GM13976 (cell line): ENCODE measurements around the gene ZNF503.

Experiments used
- DNase-seq: peaks from one replicate; pipeline ENCODE4 v3.0.0; 2012; ENCODE audit warnings: low spot score
- CTCF ChIP-seq: IDR thresholded peaks from 2 replicates; pipeline ENCODE4 v1.5.1; 2012; ENCODE audit warnings: borderline replicate concordance, mild to moderate bottlenecking; ENCODE audit not compliant: insufficient read depth; ENCODE audit errors: extremely low read depth, missing control alignments, control extremely low read depth
- in situ Hi-C: fragments of 300-500 bp; cut with MboI; formaldehyde crosslinking; loops from one replicate; pipeline ENCODE4 v1.12.0; 2022; ENCODE audit warnings: low sequenced_read_pairs, mixed read lengths, inconsistent platforms; ENCODE audit not compliant: unreplicated experiment

Gene ZNF503

GRCh38 chr10:75390178-75390577 lies 11.4 kb downstream of the ZNF503 start:
- in situ Hi-C loops: loop anchor here (25.0 kb wide), 1 partner anchor 647 kb away; no protein-coding TSS in a partner anchor
- no peak for TF ChIP-seq CTCF
- no peak for DNase-seq

GRCh38 chr10:75388082-75388481 lies 13.5 kb downstream of the ZNF503 start:
- no peak for TF ChIP-seq CTCF
- DNase-seq: no peak
- in situ Hi-C loops: loop anchor here (25.0 kb wide), 1 partner anchor 649 kb away; no protein-coding TSS in a partner anchor

GRCh38 chr10:75386128-75386527 lies 15.4 kb downstream of the ZNF503 start:
- in situ Hi-C loops: loop anchor here (25.0 kb wide), 1 partner anchor 651 kb away; no protein-coding TSS in a partner anchor

GRCh38 chr10:75379817-75380216 lies 21.7 kb downstream of the ZNF503 start:
- no peak for DNase-seq
- in situ Hi-C loops: loop anchor here (25.0 kb wide), 1 partner anchor 657 kb away; no protein-coding TSS in a partner anchor
- TF ChIP-seq CTCF: no peak

More at GRCh38 chr10:75386128-75386527, 15.4 kb downstream of the ZNF503 start:
- no peak for TF ChIP-seq CTCF
- no peak for DNase-seq

- no peak for TF ChIP-seq CTCF
- DNase-seq: no peak
- in situ Hi-C loops: loop anchor here (25.0 kb wide), 1 partner anchor 658 kb away; no protein-coding TSS in a partner anchor
Measured at GRCh38 chr10:75379212-75379724, 22.3 kb downstream of the ZNF503 start.

GRCh38 chr10:75378379-75378778 lies 23.2 kb downstream of the ZNF503 start:
- no peak for DNase-seq
- in situ Hi-C loops: loop anchor here (25.0 kb wide), 1 partner anchor 659 kb away; no protein-coding TSS in a partner anchor
- no peak for TF ChIP-seq CTCF
